Mammary epithelial cell (primary cell): Measurements from ENCODE around the gene TP73.

Experiments used
- EZH2 ChIP-seq: IDR thresholded peaks from 2 replicates; pipeline ENCODE4 v1.6.1; 2012; ENCODE audit warnings: low read length, inconsistent platforms, borderline replicate concordance
- TF ChIP-seq, protein P1 (sequence below), 2 donors: IDR thresholded peaks in 1 of 2; conservative IDR thresholded peaks in 1 of 2; 2 replicates each; pipeline ENCODE4 v1.5.1; 2011 to 2012; ENCODE audit warnings: inconsistent platforms in 2 of 2, low read length in 2 of 2, mild to moderate bottlenecking in 2 of 2, control low read depth in 1 of 2, low read depth in 1 of 2; ENCODE audit not compliant: insufficient read depth in 1 of 2; ENCODE audit errors: extremely low read depth in 1 of 2

DNA sequence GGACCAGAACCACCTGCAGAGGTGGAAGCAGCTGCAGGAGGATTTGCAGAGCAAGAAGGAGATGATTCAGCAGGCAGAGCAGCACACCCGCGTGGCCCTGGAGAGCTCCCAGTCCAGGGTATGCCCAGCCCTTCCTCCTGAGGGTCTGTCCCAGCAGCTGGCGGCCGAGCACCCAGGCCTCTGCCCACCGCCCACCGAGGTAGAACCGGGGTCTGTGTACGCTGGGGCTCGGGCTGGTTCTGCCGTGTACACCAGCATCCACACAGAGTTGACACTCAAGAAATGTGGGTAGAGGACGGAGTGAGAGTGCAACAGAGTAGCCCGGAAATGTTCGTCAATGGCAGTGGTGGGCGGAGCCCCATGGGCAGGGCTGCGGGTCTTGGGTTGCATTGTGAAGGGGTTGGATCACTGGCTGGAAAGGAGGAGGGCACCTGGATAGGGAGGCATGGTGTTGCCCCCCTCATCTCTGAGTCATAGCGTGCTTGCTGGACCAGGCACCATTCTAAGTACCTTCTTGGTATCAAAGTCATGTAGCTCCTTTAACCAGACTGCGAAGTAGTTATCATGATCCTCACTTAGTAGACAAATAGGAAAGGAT lies 115.1 kb downstream of the TP73 start:
- TF ChIP-seq, protein P1, sequence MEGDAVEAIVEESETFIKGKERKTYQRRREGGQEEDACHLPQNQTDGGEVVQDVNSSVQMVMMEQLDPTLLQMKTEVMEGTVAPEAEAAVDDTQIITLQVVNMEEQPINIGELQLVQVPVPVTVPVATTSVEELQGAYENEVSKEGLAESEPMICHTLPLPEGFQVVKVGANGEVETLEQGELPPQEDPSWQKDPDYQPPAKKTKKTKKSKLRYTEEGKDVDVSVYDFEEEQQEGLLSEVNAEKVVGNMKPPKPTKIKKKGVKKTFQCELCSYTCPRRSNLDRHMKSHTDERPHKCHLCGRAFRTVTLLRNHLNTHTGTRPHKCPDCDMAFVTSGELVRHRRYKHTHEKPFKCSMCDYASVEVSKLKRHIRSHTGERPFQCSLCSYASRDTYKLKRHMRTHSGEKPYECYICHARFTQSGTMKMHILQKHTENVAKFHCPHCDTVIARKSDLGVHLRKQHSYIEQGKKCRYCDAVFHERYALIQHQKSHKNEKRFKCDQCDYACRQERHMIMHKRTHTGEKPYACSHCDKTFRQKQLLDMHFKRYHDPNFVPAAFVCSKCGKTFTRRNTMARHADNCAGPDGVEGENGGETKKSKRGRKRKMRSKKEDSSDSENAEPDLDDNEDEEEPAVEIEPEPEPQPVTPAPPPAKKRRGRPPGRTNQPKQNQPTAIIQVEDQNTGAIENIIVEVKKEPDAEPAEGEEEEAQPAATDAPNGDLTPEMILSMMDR (conservative IDR thresholded peaks at IDR 0.05 in 1 of 2, IDR thresholded peaks at IDR 0.05 in 1 of 2; ENCODE audit: extremely low read depth in 1 of 2, insufficient read depth in 1 of 2, low read depth in 1 of 2, low read length in 2 of 2): no peak
- TF ChIP-seq EZH2: no peak
